Activated naive CD4-positive, alpha-beta T cell treated with anti-CD3 and anti-CD28 coated beads for 36 hours (primary cell): ENCODE results near the gene CELA2B. TPM values are rescaled to one million over a fixed set of nuclear protein-coding genes. Genes with fewer than 3 reads are reported as not detected.
"Not testable (repeated sequence)": the region's sequence is repeated elsewhere in the genome, so short reads cannot be mapped to it uniquely, and the experiment has no call there.

ENCODE experiments used
- CTCF ChIA-PET: fragments of 350-600 bp; sonication (Branson Sonifier 250); formaldehyde crosslinking; loops from one replicate; lab custom pipeline; 2021; ENCODE audit warnings: antibody characterized with exemption; lab: Charles Lee
- DNase-seq: peaks from one replicate; pipeline ENCODE4 v3.0.0-alpha.2; 2020
- H3K27ac Mint-ChIP-seq: one replicate; pipeline ENCODE4 v1.8.0; 2021; ENCODE audit warnings: mild to moderate bottlenecking, mixed read lengths
- H3K27me3 Mint-ChIP-seq: one replicate; pipeline ENCODE4 v1.8.0; 2021; ENCODE audit warnings: low read depth, mixed read lengths
- H3K36me3 Mint-ChIP-seq: one replicate; pipeline ENCODE4 v1.8.0; 2021; ENCODE audit warnings: low read depth, mixed read lengths
- H3K4me1 Mint-ChIP-seq: one replicate; pipeline ENCODE4 v1.8.0; 2021; ENCODE audit warnings: low read depth, mixed read lengths
- H3K4me3 Mint-ChIP-seq: one replicate; pipeline ENCODE4 v1.8.0; 2021; ENCODE audit warnings: mild to moderate bottlenecking, moderate library complexity, mixed read lengths
- H3K9me3 Mint-ChIP-seq: one replicate; pipeline ENCODE4 v1.8.0; 2021; ENCODE audit warnings: mixed read lengths
- intact Hi-C: fragments of 100-400 bp; cut with micrococcal nuclease; formaldehyde crosslinking; loops from one replicate; pipeline ENCODE4 v1.15.1; 2023
- total RNA-seq, 2 experiments: library from RNA; stranded (reverse); gene quantifications; one replicate each; pipeline ENCODE4 v1.2.3, GENCODE V29; 2021

Gene CELA2B
- total RNA-seq, 2 experiments from 2014 or later: not detected

- CTCF ChIA-PET: no interaction called here
- Mint-ChIP-seq H3K9me3 (no peaks in the 10 kb centered on the region), H3K27ac (no peak overlapping the region), H3K27me3 (peaks cover 1% of the 10 kb centered on the region), H3K36me3 (no peaks in the 10 kb centered on the region), H3K4me3 (no peak overlapping the region), H3K4me1 (no peaks in the 10 kb centered on the region)
- DNase-seq: no peak
- intact Hi-C loops: no loop called here
Observed at GRCh38 chr1:15459771-15460707, 15.9 kb upstream of the CELA2B start.

DNA sequence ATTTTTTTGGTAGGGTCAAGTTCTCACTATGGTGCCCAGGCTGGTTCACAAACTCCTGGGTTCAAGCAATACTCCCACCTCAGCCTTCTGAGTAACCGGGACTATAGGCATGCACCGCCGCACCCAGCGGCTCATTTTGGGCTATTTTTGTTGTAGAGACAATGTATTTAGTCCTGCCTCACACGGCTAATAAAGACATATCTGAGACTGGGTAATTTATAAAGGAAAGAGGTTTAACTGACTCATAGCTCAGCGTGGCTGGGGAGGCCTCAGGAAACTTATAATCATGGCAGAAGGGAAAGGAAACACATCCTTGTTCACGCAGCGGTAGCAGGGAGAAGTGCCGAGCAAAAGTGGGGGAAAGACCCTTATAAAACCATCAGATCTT is 15.2 kb upstream of the CELA2B start:
- Mint-ChIP-seq H3K27ac (no peak overlapping the region), H3K4me3 (no peak overlapping the region), H3K4me1 (no peaks in the 10 kb centered on the region), H3K36me3 (no peaks in the 10 kb centered on the region), H3K9me3 (no peaks in the 10 kb centered on the region), H3K27me3 (peaks cover 1% of the 10 kb centered on the region)
- intact Hi-C loops: no loop called here
- CTCF ChIA-PET: no interaction called here
- no peak for DNase-seq

DNA sequence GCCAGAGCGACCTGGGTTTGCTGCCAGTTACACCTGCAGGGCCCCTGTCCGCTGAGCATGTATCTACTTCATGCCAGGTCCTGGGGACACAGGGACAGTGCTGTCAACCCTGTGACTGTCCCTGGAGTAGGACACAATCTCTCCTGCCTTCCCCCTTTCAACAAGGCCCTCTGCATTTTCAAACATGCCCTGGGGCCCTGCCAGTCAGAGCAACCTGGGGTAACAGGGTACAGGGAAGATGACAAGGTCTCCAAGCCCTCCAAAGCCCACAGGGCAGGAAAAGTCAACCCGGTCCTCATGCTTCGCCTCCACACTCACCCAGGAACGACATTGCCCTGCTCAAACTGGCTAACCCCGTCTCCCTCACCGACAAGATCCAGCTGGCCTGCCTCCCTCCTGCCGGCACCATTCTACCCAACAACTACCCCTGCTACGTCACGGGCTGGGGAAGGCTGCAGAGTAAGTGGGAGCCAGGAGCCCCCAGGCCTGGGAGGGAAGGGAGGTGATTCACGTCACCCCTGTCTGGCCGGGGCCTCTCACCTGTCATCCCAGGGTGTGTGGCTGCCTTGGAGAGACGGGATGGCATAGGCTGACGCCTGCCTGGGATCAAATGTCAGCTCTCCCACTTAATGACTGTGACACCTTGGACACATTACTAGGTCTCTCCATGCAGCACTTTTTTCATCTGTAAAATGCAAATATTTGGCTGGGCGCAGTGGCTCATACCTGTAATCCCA is 12.7 kb upstream of the CELA2B start:
- H3K9me3 Mint-ChIP-seq, H3K36me3 Mint-ChIP-seq, H3K4me3 Mint-ChIP-seq, H3K27ac Mint-ChIP-seq, CTCF ChIA-PET, H3K4me1 Mint-ChIP-seq, intact Hi-C loops, H3K27me3 Mint-ChIP-seq, DNase-seq: not testable (repeated sequence)

- intact Hi-C loops: not testable (repeated sequence)
Observed at GRCh38 chr1:15463926-15464322, 12.0 kb upstream of the CELA2B start.

DNA sequence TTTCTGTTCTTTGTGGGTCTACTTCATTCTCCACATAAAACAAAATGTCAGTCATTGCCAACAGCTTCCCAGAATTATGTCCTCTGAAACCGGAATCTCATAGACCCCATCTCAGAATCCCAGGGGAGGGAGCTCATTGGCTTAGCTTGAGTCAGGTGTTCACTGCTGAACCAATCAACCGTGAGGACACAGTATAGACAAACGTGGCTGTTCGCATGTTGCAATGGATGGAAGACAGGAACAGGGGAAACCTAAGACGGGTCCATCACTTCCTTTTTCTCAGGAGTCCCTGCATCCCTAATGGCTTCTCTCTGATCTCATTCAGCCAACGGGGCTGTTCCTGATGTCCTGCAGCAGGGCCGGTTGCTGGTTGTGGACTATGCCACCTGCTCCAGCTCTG is 10.2 kb upstream of the CELA2B start:
- Mint-ChIP-seq H3K27ac (no peak overlapping the region), H3K27me3 (no peaks in the 10 kb centered on the region), H3K4me3 (no peak overlapping the region), H3K36me3 (no peaks in the 10 kb centered on the region), H3K4me1 (no peaks in the 10 kb centered on the region), H3K9me3 (no peaks in the 10 kb centered on the region)
- CTCF ChIA-PET: no interaction called here
- DNase-seq: no peak
- intact Hi-C loops: no loop called here

More at GRCh38 chr1:15463926-15464322, 12.0 kb upstream of the CELA2B start:
- H3K27me3 Mint-ChIP-seq, H3K4me1 Mint-ChIP-seq, H3K36me3 Mint-ChIP-seq, DNase-seq, H3K27ac Mint-ChIP-seq, H3K9me3 Mint-ChIP-seq, H3K4me3 Mint-ChIP-seq, CTCF ChIA-PET: not testable (repeated sequence)

DNA sequence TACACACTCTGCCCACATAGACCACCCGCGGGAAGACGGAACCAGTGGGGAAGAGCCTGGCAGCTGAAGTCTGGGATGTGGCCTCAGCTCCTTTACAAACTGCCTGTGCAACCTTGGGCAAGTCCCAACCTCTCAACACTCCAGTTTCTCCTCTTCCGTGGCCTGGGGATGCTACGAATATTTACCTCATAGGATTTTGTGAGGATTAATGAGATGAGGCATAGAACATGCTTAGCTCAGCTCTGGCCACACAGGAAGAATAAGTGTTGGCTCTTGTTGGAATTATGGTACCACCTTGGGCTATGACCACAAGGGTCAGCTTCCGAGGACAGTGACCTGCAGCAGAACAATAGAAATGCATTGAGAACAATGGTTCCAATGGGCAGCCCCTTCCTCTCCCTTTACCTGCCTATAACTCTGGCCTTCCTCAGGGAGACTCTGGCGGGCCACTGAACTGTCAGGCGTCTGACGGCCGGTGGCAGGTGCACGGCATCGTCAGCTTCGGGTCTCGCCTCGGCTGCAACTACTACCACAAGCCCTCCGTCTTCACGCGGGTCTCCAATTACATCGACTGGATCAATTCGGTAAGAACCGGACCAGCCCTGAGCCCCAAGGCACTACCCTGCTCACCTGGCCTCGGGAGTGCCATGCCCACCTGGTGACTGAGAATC is 8.8 kb upstream of the CELA2B start:
- intact Hi-C loops, H3K4me3 Mint-ChIP-seq, H3K4me1 Mint-ChIP-seq, H3K9me3 Mint-ChIP-seq, H3K36me3 Mint-ChIP-seq, DNase-seq, H3K27ac Mint-ChIP-seq, CTCF ChIA-PET, H3K27me3 Mint-ChIP-seq: not testable (repeated sequence)

- Mint-ChIP-seq H3K27ac (no peak overlapping the region), H3K36me3 (no peaks in the 10 kb centered on the region), H3K9me3 (no peaks in the 10 kb centered on the region), H3K4me3 (no peak overlapping the region), H3K4me1 (no peaks in the 10 kb centered on the region), H3K27me3 (no peaks in the 10 kb centered on the region)
- intact Hi-C loops: no loop called here
- CTCF ChIA-PET: no interaction called here
- no peak for DNase-seq
Observed at GRCh38 chr1:15468145-15468544, 7.8 kb upstream of the CELA2B start.

- intact Hi-C loops: no loop called here
- no peaks in the 10 kb centered on the region for H3K27me3 Mint-ChIP-seq
- no peak for DNase-seq
- CTCF ChIA-PET: no interaction called here
- no peak overlapping the region for H3K4me3 Mint-ChIP-seq
- no peak overlapping the region for H3K27ac Mint-ChIP-seq
- H3K4me1 Mint-ChIP-seq: no peaks in the 10 kb centered on the region
- H3K9me3 Mint-ChIP-seq: no peaks in the 10 kb centered on the region
- H3K36me3 Mint-ChIP-seq: no peaks in the 10 kb centered on the region
Observed at GRCh38 chr1:15469361-15469760, 6.5 kb upstream of the CELA2B start.

DNA sequence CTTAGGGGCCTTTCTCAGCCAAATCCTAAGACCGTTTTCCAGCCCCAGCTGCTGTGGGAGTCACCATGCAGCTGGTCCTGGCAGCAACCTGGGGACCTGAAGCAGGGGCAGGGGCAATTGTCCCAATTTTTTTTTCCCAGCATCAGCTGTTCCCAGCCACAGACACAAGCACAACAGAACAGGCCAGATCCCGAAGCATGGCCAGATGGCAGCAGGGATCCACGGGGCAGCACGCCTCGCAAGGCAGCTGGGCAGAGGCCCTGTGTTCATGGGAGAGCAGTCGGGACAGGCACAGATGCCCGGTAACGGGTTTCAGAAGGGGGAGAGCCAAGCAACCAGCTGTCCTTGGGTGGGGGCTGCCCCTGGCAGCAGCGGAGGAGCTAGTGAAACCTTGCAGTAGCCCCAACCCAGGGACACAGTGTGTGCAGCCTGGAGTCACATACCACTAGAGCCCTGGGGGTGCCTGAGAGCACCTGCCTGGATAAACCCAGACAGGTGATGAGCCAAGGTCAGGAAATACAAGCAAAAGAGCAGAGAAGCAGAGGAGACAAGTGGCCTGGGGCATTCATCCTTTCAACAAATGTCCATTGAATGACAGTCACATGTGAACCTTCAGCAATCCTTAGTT is 6.0 kb upstream of the CELA2B start:
- H3K9me3 Mint-ChIP-seq, H3K4me3 Mint-ChIP-seq, H3K36me3 Mint-ChIP-seq, H3K27me3 Mint-ChIP-seq, H3K4me1 Mint-ChIP-seq, H3K27ac Mint-ChIP-seq, intact Hi-C loops, DNase-seq: not testable (repeated sequence)
- CTCF ChIA-PET: interaction anchor here (0.6 kb wide), 1 partner anchor 145 kb away, joined by 3 read pairs; no protein-coding TSS in a partner anchor

DNA sequence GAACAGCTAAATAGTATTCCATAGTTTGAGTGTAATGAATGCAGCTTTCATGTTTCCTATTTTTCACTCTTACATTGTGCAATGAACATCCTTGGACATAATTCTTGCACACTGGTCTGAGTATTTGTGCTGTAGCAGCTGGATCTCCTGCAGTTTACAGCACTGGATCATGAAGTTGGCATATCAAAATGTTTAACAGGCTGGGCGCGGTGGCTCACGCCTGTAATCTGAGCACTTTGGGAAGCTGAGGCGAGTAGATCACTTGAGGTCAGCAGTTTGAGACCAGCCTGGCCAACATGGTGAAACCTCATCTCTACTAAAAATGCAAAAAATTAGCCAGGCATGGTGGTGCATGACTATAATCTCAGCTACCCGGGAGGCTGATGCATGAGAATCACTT is 4.8 kb upstream of the CELA2B start:
- CTCF ChIA-PET, H3K36me3 Mint-ChIP-seq, H3K27ac Mint-ChIP-seq, H3K27me3 Mint-ChIP-seq, DNase-seq, intact Hi-C loops, H3K4me3 Mint-ChIP-seq, H3K4me1 Mint-ChIP-seq, H3K9me3 Mint-ChIP-seq: not testable (repeated sequence)

- H3K4me1 Mint-ChIP-seq, H3K9me3 Mint-ChIP-seq, CTCF ChIA-PET, intact Hi-C loops, H3K27me3 Mint-ChIP-seq, DNase-seq, H3K4me3 Mint-ChIP-seq, H3K27ac Mint-ChIP-seq, H3K36me3 Mint-ChIP-seq: not testable (repeated sequence)
Observed at GRCh38 chr1:15471723-15472122, 4.2 kb upstream of the CELA2B start.

- intact Hi-C loops: no loop called here
- Mint-ChIP-seq H3K36me3 (no peaks in the 10 kb centered on the region), H3K27me3 (no peaks in the 10 kb centered on the region), H3K4me3 (no peak overlapping the region), H3K27ac (no peak overlapping the region), H3K4me1 (no peaks in the 10 kb centered on the region), H3K9me3 (no peaks in the 10 kb centered on the region)
- no peak for DNase-seq
- CTCF ChIA-PET: no interaction called here
Observed at GRCh38 chr1:15472587-15472986, 3.3 kb upstream of the CELA2B start.
